HG03565 (cell line): ENCODE results near the gene CNGA2.

Experiments
- ATAC-seq: cut with Tn5 transposase; IDR thresholded peaks from one replicate; pipeline ENCODE4 v1.9.1; 2021; ENCODE audit warnings: mild to moderate bottlenecking, moderate library complexity; ENCODE audit not compliant: unreplicated experiment

CNGA2 gene

DNA sequence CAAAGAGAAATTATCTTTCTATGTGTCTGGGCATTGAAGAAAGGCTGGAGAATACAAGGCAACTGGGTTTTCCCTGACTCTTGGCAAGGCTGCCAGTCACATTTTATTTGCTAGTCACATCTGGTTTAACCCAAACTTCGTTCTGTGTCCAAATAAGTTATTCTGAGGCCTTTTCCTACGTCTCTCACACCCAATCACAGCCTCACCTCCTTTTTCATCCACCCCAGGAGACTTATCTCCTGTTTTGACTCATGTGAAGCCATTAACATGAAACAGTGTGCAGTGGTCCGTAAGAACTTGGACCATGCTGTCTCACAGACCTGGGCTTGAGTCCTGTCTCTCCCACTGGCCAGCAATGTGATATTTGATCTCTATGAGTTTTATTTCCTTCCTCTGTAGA is 59.3 kb downstream of the CNGA2 start:
- ATAC-seq: no peak
